HG03457 (cell line): Measurements from ENCODE around the gene NDUFA13.

ENCODE experiments used
- ATAC-seq: cut with Tn5 transposase; IDR thresholded peaks from one replicate; pipeline ENCODE4 v1.9.1; 2021; ENCODE audit warnings: moderate number of reproducible peaks; ENCODE audit not compliant: unreplicated experiment

The NDUFA13 gene

GRCh38 chr19:19531951-19532805 is 16.2 kb downstream of the NDUFA13 start:
- ATAC-seq = no peak

GRCh38 chr19:19532806-19533701 is 17.0 kb downstream of the NDUFA13 start:
- ATAC-seq = no peak

- ATAC-seq = no peak
Measured at GRCh38 chr19:19533841-19534240, 17.8 kb downstream of the NDUFA13 start.

GRCh38 chr19:19534556-19535265 is 18.7 kb downstream of the NDUFA13 start:
- ATAC-seq = no peak

GRCh38 chr19:19535311-19536191 is 19.5 kb downstream of the NDUFA13 start:
- no peak for ATAC-seq

- no peak for ATAC-seq
Measured at GRCh38 chr19:19537075-19538048, 21.3 kb downstream of the NDUFA13 start.

- no peak for ATAC-seq
Measured at GRCh38 chr19:19538061-19538784, 22.2 kb downstream of the NDUFA13 start, which contains the start of gene CILP2. Gene CILP2, plus strand, starts transcription at chr19:19538265. Its CDS starts 85 bp downstream, at chr19:19538350.

- ATAC-seq = no peak
Measured at GRCh38 chr19:19538785-19539166, 22.8 kb downstream of the NDUFA13 start.

GRCh38 chr19:19539698-19540063 is 23.7 kb downstream of the NDUFA13 start:
- no peak for ATAC-seq

- no peak for ATAC-seq
Measured at GRCh38 chr19:19540064-19540714, 24.2 kb downstream of the NDUFA13 start.

- ATAC-seq = no peak
Measured at GRCh38 chr19:19540715-19541515, 24.9 kb downstream of the NDUFA13 start.

- no peak for ATAC-seq
Measured at GRCh38 chr19:19541616-19542015, 25.6 kb downstream of the NDUFA13 start.

- ATAC-seq = no peak
Measured at GRCh38 chr19:19542507-19542906, 26.5 kb downstream of the NDUFA13 start.

GRCh38 chr19:19543101-19543500 is 27.1 kb downstream of the NDUFA13 start:
- ATAC-seq = no peak

- no peak for ATAC-seq
Measured at GRCh38 chr19:19543640-19544039, 27.6 kb downstream of the NDUFA13 start.

GRCh38 chr19:19544257-19544953 is 28.4 kb downstream of the NDUFA13 start:
- ATAC-seq = no peak
